GM12801 (cell line): ENCODE data around the gene KIFC1.

Experiments used
- CTCF ChIP-seq: IDR thresholded peaks from one replicate; pipeline ENCODE4 v1.5.1; 2011; ENCODE audit warnings: control low read depth; ENCODE audit not compliant: insufficient read length; ENCODE audit errors: extremely low read depth

The KIFC1 gene

GRCh38 chr6:33383427-33384185, 8.0 kb upstream of the KIFC1 start:
- no peak for TF ChIP-seq CTCF

DNA sequence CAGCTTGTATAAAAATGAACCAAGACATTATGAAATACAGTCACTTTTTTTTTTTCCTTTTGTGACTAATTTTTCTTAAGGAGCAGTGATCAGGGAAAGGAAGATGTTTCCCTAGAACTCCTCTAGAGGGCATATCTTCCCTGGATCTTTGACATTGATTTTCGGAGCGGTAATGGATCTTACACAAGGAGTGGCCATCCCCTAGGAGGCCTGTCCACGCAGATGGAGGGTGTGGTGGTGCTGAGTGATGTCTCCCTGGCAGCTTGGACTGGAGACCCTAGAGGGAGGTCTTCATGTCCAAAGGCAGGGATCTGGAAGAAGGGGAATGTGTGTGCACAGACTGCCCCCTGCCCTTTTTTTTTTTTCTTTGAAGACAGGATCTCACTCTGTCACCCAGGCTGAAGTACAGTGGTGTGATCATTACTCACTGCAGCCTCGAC, 7.0 kb upstream of the KIFC1 start:
- TF ChIP-seq CTCF, result no peak

DNA sequence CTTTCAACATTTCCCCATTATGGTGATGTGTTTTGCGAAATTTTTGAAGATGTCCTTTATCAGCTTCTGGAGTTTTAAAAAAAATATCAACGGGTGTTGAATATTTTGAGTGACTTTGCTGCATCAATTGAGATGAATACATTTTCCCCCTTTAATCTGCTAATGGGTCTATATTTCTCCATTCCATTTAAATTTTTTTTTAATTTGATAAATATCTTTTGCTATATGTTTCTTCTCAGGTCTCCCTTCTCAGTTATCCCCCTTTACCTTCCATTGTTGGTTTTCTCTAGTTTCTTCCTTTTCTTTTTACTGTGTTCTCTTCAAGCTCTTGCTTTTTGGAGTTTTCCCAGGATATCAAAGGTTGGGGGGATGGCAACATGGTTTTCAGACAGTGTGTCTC, 1.4 kb upstream of the KIFC1 start:
- TF ChIP-seq CTCF, result no peak

DNA sequence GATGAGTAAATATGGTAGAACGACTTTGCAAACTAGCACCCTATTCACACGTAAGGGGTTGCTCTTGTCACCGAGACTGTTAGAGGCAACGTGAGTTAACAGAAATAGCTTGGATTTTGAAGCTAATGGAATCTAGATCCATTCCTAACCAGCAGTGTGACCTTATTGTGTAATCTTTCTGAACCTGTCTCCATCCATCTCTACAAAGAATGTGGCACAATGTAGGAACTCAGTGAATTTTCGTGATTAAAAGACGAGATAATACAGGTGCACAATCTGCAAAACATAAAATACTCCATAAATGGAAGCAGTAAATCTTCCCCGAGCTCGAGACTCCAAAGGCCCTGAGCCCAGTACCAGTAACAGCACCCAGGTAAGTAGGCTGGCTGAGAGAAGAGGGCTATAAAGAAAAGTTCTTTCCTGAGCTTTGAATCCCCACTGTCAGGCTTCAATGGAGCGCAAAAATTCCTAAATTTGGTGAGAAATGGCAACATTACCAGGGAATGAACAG, 801 bp upstream of the KIFC1 start:
- no peak for TF ChIP-seq CTCF

DNA sequence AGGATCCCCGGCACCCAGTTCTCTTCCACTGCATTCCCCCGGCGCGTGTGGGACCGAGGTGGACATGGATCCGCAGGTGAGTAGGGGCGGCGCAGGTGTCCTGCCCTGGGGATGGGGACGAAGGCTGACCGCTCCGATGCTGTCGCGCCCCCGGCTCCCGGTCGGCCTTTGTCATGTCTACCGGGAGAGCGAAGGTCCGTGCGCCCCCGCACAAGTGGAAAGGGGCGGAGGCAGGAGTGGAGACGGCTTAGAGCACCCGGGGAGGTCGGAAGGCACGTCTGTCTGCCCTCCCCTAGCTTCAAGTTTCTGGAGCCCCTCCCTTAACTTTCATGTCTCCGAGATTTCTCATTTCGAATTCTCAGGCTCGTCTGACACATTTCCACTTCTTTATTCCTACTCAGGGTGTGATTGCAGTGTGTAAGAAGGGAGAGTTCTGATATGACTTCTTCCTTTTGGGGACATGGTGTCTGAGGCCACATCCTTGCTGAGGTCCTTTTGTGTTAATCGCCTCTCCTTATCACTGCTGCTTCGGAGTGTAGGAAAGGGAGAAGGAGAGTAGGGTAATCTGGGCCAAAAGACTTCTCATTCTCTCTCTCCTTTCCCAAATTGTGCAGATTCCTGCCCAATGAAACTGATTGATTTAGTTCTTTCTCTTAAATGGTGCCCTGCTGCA, 435 bp downstream of the KIFC1 start:
- TF ChIP-seq CTCF, result no peak

- TF ChIP-seq CTCF, result no peak
These were observed 949 bp downstream of the KIFC1 start for GRCh38 chr6:33392595-33392948.

GRCh38 chr6:33392979-33393378, 1.4 kb downstream of the KIFC1 start:
- TF ChIP-seq CTCF, result no peak
